ENCODE data around the gene IL10. TPM values are rescaled to one million over a fixed set of nuclear protein-coding genes. Genes with fewer than 3 reads are reported as not detected.

IL10 gene
- total RNA-seq, 6 donors from 2014 or later, result 0.55 to 5.2 (median 3.3) TPM

DNA sequence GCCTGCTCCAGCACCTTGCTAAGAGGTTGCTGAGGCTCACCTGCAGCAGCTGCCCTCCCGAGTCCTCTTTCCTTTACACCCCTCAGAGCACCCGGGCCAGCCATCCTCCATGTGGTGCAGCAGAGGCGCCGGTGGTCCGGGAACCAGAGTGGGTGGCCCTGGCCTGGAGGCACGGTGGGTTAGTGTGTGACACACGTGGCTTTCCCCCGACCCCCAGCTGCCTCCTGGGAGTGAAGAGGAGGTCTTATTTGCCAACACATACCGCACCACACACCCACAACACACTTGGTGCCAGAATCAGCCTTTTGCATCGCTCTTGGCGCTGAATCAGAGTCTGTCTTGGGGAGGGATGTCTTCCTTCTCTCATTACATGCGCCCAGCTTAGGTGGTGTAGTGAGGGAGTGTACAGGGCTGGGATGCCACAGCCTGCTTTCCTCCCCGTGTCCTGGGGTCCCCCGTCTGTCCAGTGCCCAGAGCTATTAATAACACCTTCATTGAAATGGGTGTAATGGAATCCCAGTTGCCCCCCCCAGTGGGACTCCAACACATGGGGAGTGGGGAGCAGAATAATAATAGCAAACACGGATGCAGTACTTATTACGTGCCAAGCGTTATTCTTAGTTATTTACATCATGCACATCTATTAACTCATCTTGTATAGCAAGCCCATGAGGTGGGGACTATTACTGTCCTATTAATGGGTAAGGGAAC, 49.4 kb downstream of the IL10 start:
- Histone ChIP-seq H3K4me1 (peaks cover 45 to 63% (median 54%) of the 10 kb centered on the region in 4 donors), H3K9me3 (no peaks in the 10 kb centered on the region), H3K4me3 (peak overlapping the region in 1 of 4 donors; percentile 6), H3K27ac (peak overlapping the region; percentile 72 to 87 (median 79)), H3K36me3 (no peaks in the 10 kb centered on the region), H3K27me3 (no peaks in the 10 kb centered on the region)
- DNase-seq, result peak in 1 of 2 donors; percentile 66
- no peak for ATAC-seq (ENCODE audit: low FRiP score in 2 of 2)
- 68 to 69% methylated on average over 17 of the region's 17 CpGs for WGBS, 2 donors
- TF ChIP-seq POLR2A (IDR thresholded peaks at IDR 0.05), result no peak
- no peak for TF ChIP-seq POLR2AphosphoS5 (IDR thresholded peaks at IDR 0.05)
- TF ChIP-seq EP300 (IDR thresholded peaks at IDR 0.05), result no peak
- no peak for TF ChIP-seq CTCF (IDR thresholded peaks at IDR 0.05)

DNA sequence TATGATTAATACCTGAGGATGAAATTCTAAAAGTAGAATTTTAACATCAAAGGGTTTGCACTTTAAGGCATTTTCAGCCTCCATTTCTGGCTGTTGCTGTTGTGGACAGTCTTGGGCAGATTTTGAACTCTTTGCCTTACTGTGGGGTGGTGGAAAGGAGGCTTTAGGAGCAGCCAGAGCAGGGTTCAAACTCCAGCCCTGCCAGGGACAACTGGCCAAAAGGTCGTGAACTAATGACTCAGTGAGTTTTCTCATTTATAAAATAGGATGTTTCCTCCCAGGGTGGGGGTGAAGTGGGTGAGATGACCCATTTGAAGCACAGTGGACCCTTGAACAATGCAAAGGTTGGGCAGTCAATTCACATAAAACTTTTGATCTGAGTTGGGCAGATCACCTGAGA, 50.8 kb downstream of the IL10 start:
- no peak overlapping the region for H3K4me3 ChIP-seq
- no peak for DNase-seq
- no peak for ATAC-seq (ENCODE audit: low FRiP score in 2 of 2)
- no peaks in the 10 kb centered on the region for H3K27me3 ChIP-seq
- 86 to 91% methylated on average over 1 of the region's 1 CpG for WGBS, 2 donors
- TF ChIP-seq POLR2AphosphoS5 (IDR thresholded peaks at IDR 0.05), result no peak
- TF ChIP-seq EP300 (IDR thresholded peaks at IDR 0.05), result no peak
- no peak for TF ChIP-seq CTCF (IDR thresholded peaks at IDR 0.05)
- no peak for TF ChIP-seq POLR2A (IDR thresholded peaks at IDR 0.05)
- H3K4me1 ChIP-seq, result peaks cover 51 to 74% (median 63%) of the 10 kb centered on the region in 4 donors
- H3K9me3 ChIP-seq, result no peaks in the 10 kb centered on the region
- no peaks in the 10 kb centered on the region for H3K36me3 ChIP-seq
- no peak overlapping the region for H3K27ac ChIP-seq

DNA sequence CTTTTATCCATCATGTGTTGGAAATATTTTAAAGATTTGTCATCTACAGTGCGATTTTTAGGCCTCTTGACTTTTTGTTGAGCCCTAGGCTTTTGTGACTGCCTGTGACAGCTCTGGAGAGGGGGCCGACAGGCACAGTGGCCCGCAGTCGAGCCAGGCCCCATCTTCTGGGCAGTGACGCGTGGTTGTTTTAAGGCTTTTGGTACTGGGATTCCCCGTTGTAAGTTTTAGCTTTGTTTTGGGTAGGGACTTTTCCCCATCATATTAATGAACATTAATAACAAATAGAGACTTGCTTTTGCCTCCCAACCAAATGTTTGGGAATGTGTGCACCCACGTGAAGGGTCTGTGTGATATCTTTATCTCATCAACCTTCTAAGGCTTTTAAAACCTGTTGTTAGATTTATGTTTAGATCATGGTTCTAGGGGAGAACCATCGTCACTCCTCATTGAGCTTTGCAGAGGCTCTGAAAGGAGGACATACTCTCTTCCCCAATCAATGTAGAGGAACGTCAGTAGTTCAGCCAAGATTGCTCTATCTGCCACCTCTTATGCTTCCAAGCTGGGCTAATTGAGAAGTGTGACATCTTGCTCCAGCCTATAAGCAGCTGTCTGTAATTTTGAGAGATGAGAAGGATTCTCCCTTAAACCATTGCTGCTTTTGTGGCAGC, 53.0 kb downstream of the IL10 start:
- H3K27ac ChIP-seq, result no peak overlapping the region
- ATAC-seq (ENCODE audit: low FRiP score in 2 of 2), result no peak
- TF ChIP-seq EP300 (IDR thresholded peaks at IDR 0.05) (no peak), POLR2A (IDR thresholded peaks at IDR 0.05) (no peak), POLR2AphosphoS5 (IDR thresholded peaks at IDR 0.05) (no peak)

DNA sequence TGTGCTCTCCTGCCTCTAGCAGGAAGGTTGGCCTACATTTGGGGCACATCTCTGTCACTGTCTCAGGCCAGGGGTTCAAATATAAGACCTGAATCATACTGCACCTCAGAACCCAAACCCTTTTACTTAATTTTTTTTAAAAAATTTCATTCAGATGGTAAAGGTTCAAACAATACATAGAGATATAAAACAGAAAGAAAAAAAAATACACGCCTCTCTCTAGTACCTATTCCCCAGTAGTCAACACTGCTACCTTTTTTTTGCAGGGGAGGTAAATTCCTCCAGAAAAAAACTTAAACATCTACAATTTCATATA, 54.7 kb downstream of the IL10 start:
- ATAC-seq (ENCODE audit: low FRiP score in 2 of 2) (no peak), DNase-seq (no peak)
- peaks cover 48 to 67% (median 58%) of the 10 kb centered on the region in 4 donors for H3K4me1 ChIP-seq
- TF ChIP-seq EP300 (IDR thresholded peaks at IDR 0.05) (no peak), CTCF (IDR thresholded peaks at IDR 0.05) (no peak), POLR2A (IDR thresholded peaks at IDR 0.05) (no peak), POLR2AphosphoS5 (IDR thresholded peaks at IDR 0.05) (no peak)
- WGBS, 2 donors, result 84 to 94% methylated on average over 1 of the region's 1 CpG
- H3K36me3 ChIP-seq, result no peaks in the 10 kb centered on the region
- H3K9me3 ChIP-seq, result no peaks in the 10 kb centered on the region
- peak overlapping the region in 1 of 4 donors; percentile 6 for H3K27ac ChIP-seq
- no peak overlapping the region for H3K4me3 ChIP-seq
- no peaks in the 10 kb centered on the region for H3K27me3 ChIP-seq

More for the DNA sequence above, 53.0 kb downstream of the IL10 start:
- DNase-seq, result peak in 1 of 2 donors; percentile 3
- Histone ChIP-seq H3K9me3 (no peaks in the 10 kb centered on the region), H3K36me3 (no peaks in the 10 kb centered on the region), H3K4me1 (peaks cover 49 to 69% (median 60%) of the 10 kb centered on the region in 4 donors), H3K4me3 (no peak overlapping the region), H3K27me3 (no peaks in the 10 kb centered on the region)
- WGBS, 2 donors, result 85 to 89% methylated on average over 10 of the region's 10 CpGs

Small RNA genes lying within 50 kb of the gene (small RNA-seq; reads per million reads assigned to genes)
- gene RF00019, result 0 reads per million in 4 donors

Other genes with a start within 250 kb of the IL10 start
- 10 to 100 TPM; 32.6 to 84.9 (median 45.4) TPM for gene EIF2D, start 160.0 kb downstream of the IL10 start, total RNA-seq
- gene DYRK3, start 137.0 kb downstream of the IL10 start, total RNA-seq, result 10 to 100 TPM in 2 of 6 donors, 1 to 10 TPM in 4; 4.1 to 20.7 (median 7.0) TPM
- 100 to 1,000 TPM in 2 of 6 donors, 10 to 100 TPM in 4; 64.8 to 135 (median 84.3) TPM for gene MAPKAPK2, start 87.6 kb downstream of the IL10 start, total RNA-seq
- gene IL19, start 1.7 kb downstream of the IL10 start, total RNA-seq, result not detected
- gene IL20, start 93.1 kb upstream of the IL10 start, total RNA-seq, result not detected
- gene IL24, start 124.9 kb upstream of the IL10 start, total RNA-seq, result under 1 TPM in 1 of 6 donors, not detected in 5; 0.24 TPM
- gene FCMR, start 149.4 kb upstream of the IL10 start, total RNA-seq, result 10 to 100 TPM in 1 of 6 donors, 1 to 10 TPM in 5; 4.3 to 13.6 (median 7.2) TPM
- gene PIGR, start 174.0 kb upstream of the IL10 start, total RNA-seq, result 1,000 to 10,000 TPM in 1 of 6 donors, 100 to 1,000 TPM in 5; 396 to 1,034 (median 618) TPM
- gene FCAMR, start 198.0 kb upstream of the IL10 start, total RNA-seq, result 1 to 10 TPM in 1 of 6 donors, not detected in 5; 7.3 TPM

Data from upper lobe of left lung (tissue), 6 donors.